HAP-1 (cell line): ENCODE results near the gene MDM4.
"Not testable (repeated sequence)": the region's sequence is repeated elsewhere in the genome, so short reads cannot be mapped to it uniquely, and the experiment has no call there.

Source experiments
- DNase-seq, 2 experiments: peaks; one replicate each; pipeline ENCODE4 v3.0.0-alpha.2; 2016 to 2020; ENCODE audit warnings: low spot score in 2 of 2
- H3K27me3 ChIP-seq: fragments of 250-450 bp; sonication (Bioruptor Pico); 2 replicates; pipeline ENCODE4 v1.5.1; 2020; ENCODE audit warnings: low read depth, mild to moderate bottlenecking, moderate library complexity
- H3K36me3 ChIP-seq: fragments of 250-450 bp; sonication (Bioruptor Pico); replicated peaks from 2 replicates; pipeline ENCODE4 v1.5.1; 2020; ENCODE audit warnings: mild to moderate bottlenecking
- H3K4me1 ChIP-seq: fragments of 250-450 bp; sonication (Bioruptor Pico); 2 replicates; pipeline ENCODE4 v1.5.1; 2020; ENCODE audit warnings: mild to moderate bottlenecking
- H3K4me3 ChIP-seq: fragments of 250-450 bp; sonication (Bioruptor Pico); 2 replicates; pipeline ENCODE4 v1.5.1; 2020; ENCODE audit warnings: mild to moderate bottlenecking, moderate library complexity
- H3K9me3 ChIP-seq: fragments of 250-450 bp; sonication (Bioruptor Pico); 2 replicates; pipeline ENCODE4 v1.5.1; 2020; ENCODE audit warnings: mild to moderate bottlenecking, moderate library complexity
- in situ Hi-C: fragments of 300-500 bp; cut with MboI; formaldehyde crosslinking; loops from 3 replicates; pipeline ENCODE4 v1.14.3; 2020; ENCODE audit warnings: low sequenced_read_pairs, inconsistent platforms, mixed read lengths

The MDM4 gene

GRCh38 chr1:204511366-204511765, 4.8 kb upstream of the MDM4 start:
- Histone ChIP-seq H3K36me3 (peaks cover under 1% of the 10 kb centered on the region; the same call in 1 of the 2 replicates), H3K4me3 (no peak overlapping the region), H3K4me1 (peaks cover 6% of the 10 kb centered on the region), H3K9me3 (no peaks in the 10 kb centered on the region), H3K27me3 (no peaks in the 10 kb centered on the region)
- DNase-seq = no peak
- in situ Hi-C loops = loop anchor here (25.0 kb wide), 2 partner anchors 349 to 649 kb away; partner anchors contain the start of genes ETNK2, REN and SNRPE

GRCh38 chr1:204513117-204513716, 3.0 kb upstream of the MDM4 start:
- H3K9me3 ChIP-seq = no peaks in the 10 kb centered on the region
- H3K4me1 ChIP-seq = peaks cover 9% of the 10 kb centered on the region
- no peaks in the 10 kb centered on the region for H3K27me3 ChIP-seq
- H3K4me3 ChIP-seq = no peak overlapping the region
- in situ Hi-C loops = loop anchor here (25.0 kb wide), 2 partner anchors 351 to 651 kb away; partner anchors contain the start of genes ETNK2, REN and SNRPE
- H3K36me3 ChIP-seq = peaks cover 10% of the 10 kb centered on the region
- DNase-seq = no peak

GRCh38 chr1:204514828-204515227, 1.4 kb upstream of the MDM4 start:
- Histone ChIP-seq H3K9me3 (no peaks in the 10 kb centered on the region), H3K27me3 (no peaks in the 10 kb centered on the region), H3K4me3 (no peak overlapping the region), H3K36me3 (peaks cover 19% of the 10 kb centered on the region), H3K4me1 (peaks cover 7% of the 10 kb centered on the region; the same call in 1 of the 2 replicates)
- DNase-seq = no peak
- in situ Hi-C loops = loop anchor here (25.0 kb wide), 2 partner anchors 353 to 653 kb away; partner anchors contain the start of genes ETNK2, REN and SNRPE

GRCh38 chr1:204517382-204517781, 1.2 kb downstream of the MDM4 start:
- peaks cover 29% of the 10 kb centered on the region for H3K36me3 ChIP-seq
- in situ Hi-C loops = loop anchor here (25.0 kb wide), 2 partner anchors 355 to 655 kb away; partner anchors contain the start of genes ETNK2, REN and SNRPE
- not testable (repeated sequence) for H3K9me3 ChIP-seq, H3K27me3 ChIP-seq, DNase-seq
- peak overlapping the region; percentile 99 for H3K4me3 ChIP-seq
- peaks cover 10% of the 10 kb centered on the region for H3K4me1 ChIP-seq

- peaks cover 13% of the 10 kb centered on the region for H3K4me1 ChIP-seq
- peaks cover 4% of the 10 kb centered on the region; the same call in 1 of the 2 replicates for H3K9me3 ChIP-seq
- H3K27me3 ChIP-seq = no peaks in the 10 kb centered on the region
- H3K4me3 ChIP-seq = no peak overlapping the region
- in situ Hi-C loops = loop anchor here (25.0 kb wide), 2 partner anchors 359 to 659 kb away; partner anchors contain the start of genes ETNK2, REN and SNRPE
- H3K36me3 ChIP-seq = peaks cover 53% of the 10 kb centered on the region
- no peak for DNase-seq
Observed at GRCh38 chr1:204520834-204521709, 4.9 kb downstream of the MDM4 start.

DNA sequence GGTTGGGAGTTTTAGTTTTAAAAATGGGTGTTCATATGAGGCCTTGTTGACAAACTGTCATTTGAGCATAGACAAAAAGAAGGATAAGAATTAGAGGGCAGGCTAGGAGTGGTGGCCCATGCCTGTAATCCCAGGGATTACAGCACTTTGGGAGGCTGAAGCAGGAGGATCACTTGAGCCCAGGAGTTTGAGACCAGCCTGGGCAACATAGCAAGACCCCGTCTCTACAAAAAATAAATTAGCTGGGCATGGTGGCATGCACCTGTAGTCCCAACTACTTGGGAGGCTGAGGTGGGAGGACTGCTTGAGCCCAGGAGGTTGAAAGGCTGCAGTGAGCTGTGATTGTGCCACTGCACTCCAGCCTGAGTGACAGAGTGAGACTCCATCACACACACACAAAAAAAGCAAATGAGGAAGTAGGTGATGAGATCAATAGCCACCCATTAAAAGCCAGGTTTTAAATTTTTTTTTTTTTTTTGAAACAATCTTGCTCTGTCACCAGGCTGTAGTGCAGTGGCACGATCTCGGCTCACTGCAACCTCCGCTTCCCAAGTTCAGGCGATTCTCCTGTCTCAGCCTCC, 5.8 kb downstream of the MDM4 start:
- H3K4me3 ChIP-seq, H3K27me3 ChIP-seq, H3K9me3 ChIP-seq, DNase-seq: not testable (repeated sequence)
- Histone ChIP-seq H3K36me3 (peaks cover 56% of the 10 kb centered on the region), H3K4me1 (peaks cover 13% of the 10 kb centered on the region)
- in situ Hi-C loops = loop anchor here (25.0 kb wide), 2 partner anchors 360 to 660 kb away; partner anchors contain the start of genes ETNK2, REN and SNRPE

- in situ Hi-C loops = loop anchor here (25.0 kb wide), 2 partner anchors 361 to 661 kb away; partner anchors contain the start of genes ETNK2, REN and SNRPE
- peaks cover 48% of the 10 kb centered on the region for H3K36me3 ChIP-seq
- no peak for DNase-seq
- H3K27me3 ChIP-seq = no peaks in the 10 kb centered on the region
- H3K4me1 ChIP-seq = peaks cover 10% of the 10 kb centered on the region
- H3K4me3 ChIP-seq = no peak overlapping the region
- H3K9me3 ChIP-seq = peaks cover 4% of the 10 kb centered on the region; the same call in 1 of the 2 replicates
Observed at GRCh38 chr1:204523605-204524215, 7.5 kb downstream of the MDM4 start.

DNA sequence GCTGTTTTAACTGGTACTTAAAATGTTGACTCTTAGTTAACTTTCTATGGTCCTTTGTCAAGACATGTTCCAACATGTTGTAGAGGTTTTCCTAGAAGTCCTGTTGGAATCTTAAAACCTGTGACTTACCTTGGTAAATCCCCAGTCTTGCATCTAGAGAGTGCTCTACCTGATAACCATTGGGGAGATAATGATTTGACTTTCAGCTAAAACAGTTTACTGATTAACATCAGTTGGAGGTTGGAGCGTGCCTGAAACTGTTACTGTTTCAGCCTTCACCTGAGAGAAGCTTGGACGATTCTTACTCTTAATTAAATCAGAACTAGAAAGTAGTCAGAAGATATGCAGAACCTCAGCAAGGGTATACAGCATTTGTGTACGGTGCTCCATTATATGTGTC, 8.8 kb downstream of the MDM4 start:
- in situ Hi-C loops = loop anchor here (25.0 kb wide), 2 partner anchors 363 to 663 kb away; partner anchors contain the start of genes ETNK2, REN and SNRPE
- Histone ChIP-seq H3K36me3 (peaks cover 55% of the 10 kb centered on the region), H3K4me3 (no peak overlapping the region), H3K4me1 (peaks cover 10% of the 10 kb centered on the region), H3K9me3 (peaks cover 4% of the 10 kb centered on the region; the same call in 1 of the 2 replicates), H3K27me3 (no peaks in the 10 kb centered on the region)
- DNase-seq = peak in 1 of 2 experiments; percentile 21

DNA sequence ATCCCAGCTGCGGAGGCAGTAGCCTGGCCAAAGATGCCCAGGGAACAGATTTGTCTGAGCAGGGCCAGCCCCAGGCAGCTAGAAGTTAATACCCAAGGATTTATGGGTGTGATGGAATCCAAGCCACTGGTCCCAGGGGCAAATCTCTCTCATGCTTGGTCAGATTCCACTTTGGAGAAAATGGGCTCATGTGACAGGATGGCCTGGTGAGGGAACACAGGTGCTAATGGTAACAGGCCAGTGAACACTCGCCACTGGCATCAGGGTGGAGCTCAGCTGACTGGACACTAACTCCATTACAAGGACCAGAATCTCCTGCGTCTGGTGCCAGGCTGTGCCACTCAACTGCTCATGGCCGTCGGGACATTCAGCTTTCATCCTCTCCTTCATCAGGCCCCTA, 12.0 kb downstream of the MDM4 start:
- Histone ChIP-seq H3K27me3 (no peaks in the 10 kb centered on the region), H3K9me3 (peaks cover 4% of the 10 kb centered on the region; the same call in 1 of the 2 replicates), H3K4me3 (no peak overlapping the region), H3K36me3 (peaks cover 66% of the 10 kb centered on the region), H3K4me1 (peaks cover 6% of the 10 kb centered on the region; the same call in 1 of the 2 replicates)
- no peak for DNase-seq
- in situ Hi-C loops = no loop called here

DNA sequence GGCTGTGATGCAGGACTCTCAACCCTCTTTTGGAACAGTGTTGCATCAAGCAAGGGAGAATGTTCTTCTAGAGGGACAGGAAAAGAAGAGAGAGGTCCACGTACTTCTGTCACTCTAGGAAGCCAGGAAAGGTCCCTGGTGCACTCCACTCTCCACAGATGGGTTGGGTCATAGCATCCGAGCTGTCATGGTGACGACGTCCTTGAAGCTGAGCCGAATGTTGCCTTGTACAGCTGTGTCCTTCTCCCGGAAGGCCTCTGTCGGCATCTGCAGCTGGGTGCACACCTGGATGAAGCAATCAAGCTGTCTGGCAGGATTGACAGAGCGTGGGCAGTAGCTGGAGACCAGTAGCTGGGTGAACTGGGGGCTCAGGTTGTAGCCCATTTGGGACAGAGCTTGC, 12.5 kb downstream of the MDM4 start:
- no peak for DNase-seq
- in situ Hi-C loops = no loop called here

GRCh38 chr1:204529371-204529895, 13.2 kb downstream of the MDM4 start:
- DNase-seq = no peak
- in situ Hi-C loops = no loop called here
- Histone ChIP-seq H3K4me1 (peaks cover 6% of the 10 kb centered on the region; the same call in 1 of the 2 replicates), H3K9me3 (no peaks in the 10 kb centered on the region), H3K27me3 (no peaks in the 10 kb centered on the region), H3K36me3 (peaks cover 66% of the 10 kb centered on the region), H3K4me3 (no peak overlapping the region)

More for the DNA sequence above, 12.5 kb downstream of the MDM4 start:
- Histone ChIP-seq H3K4me3 (no peak overlapping the region), H3K27me3 (no peaks in the 10 kb centered on the region), H3K9me3 (peaks cover 2% of the 10 kb centered on the region; the same call in 1 of the 2 replicates), H3K36me3 (peaks cover 64% of the 10 kb centered on the region), H3K4me1 (peaks cover 6% of the 10 kb centered on the region; the same call in 1 of the 2 replicates)

DNA sequence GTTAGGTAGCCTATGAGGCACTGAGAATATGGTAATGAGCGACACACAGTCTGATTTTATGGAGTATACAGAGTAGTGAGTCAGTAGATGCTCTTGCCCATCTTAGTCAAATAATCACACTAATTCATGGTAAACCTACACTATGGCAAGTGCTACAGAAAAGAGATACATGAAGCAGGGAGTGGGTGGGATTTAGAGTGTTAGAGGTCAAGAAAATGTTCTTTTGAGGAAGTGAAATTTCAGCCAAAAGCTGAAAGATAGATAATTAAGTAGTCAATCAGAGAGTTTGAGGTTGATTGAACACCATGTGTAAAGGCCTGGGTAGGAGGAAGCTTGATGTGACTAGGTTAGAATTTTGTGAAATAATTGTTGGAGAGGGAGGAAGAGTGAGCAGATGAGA, 14.7 kb downstream of the MDM4 start:
- Histone ChIP-seq H3K9me3 (no peaks in the 10 kb centered on the region), H3K4me3 (no peak overlapping the region), H3K4me1 (no peaks in the 10 kb centered on the region), H3K27me3 (no peaks in the 10 kb centered on the region), H3K36me3 (peaks cover 60% of the 10 kb centered on the region)
- DNase-seq = no peak
- in situ Hi-C loops = no loop called here

GRCh38 chr1:204532832-204533231, 16.6 kb downstream of the MDM4 start:
- Histone ChIP-seq H3K27me3 (no peaks in the 10 kb centered on the region), H3K4me3 (no peak overlapping the region), H3K36me3 (peaks cover 60% of the 10 kb centered on the region), H3K4me1 (no peaks in the 10 kb centered on the region), H3K9me3 (no peaks in the 10 kb centered on the region)
- no peak for DNase-seq
- in situ Hi-C loops = no loop called here
